Iris pigment epithelial cell (primary cell): ENCODE data around the gene KLF1.
"Not testable (repeated sequence)": the region's sequence is repeated elsewhere in the genome, so short reads cannot be mapped to it uniquely, and the experiment has no call there.

Source experiments
- DNase-seq: peaks from one replicate; pipeline ENCODE4 v3.0.0-alpha.2; 2011; ENCODE audit warnings: low read depth

The KLF1 gene

GRCh38 chr19:12886969-12887747 lies at the start of gene KLF1:
Gene KLF1 (minus strand): TSS chr19:12887201. CDS start chr19:12887140, 61 bp downstream.
- DNase-seq = no peak

- no peak for DNase-seq
Measured at GRCh38 chr19:12936582-12936981, 49.6 kb upstream of the KLF1 start.

- DNase-seq = no peak
Measured at GRCh38 chr19:12935071-12935470, 48.1 kb upstream of the KLF1 start.

- DNase-seq = peak; percentile 93
Measured at GRCh38 chr19:12933287-12934072, 46.5 kb upstream of the KLF1 start, which contains the start of gene FARSA. Gene FARSA (minus strand): TSS chr19:12933711. CDS start chr19:12933696, 15 bp downstream.

GRCh38 chr19:12932392-12933286 lies 45.6 kb upstream of the KLF1 start:
- no peak for DNase-seq

GRCh38 chr19:12930002-12930645 lies 43.1 kb upstream of the KLF1 start:
- DNase-seq = no peak

GRCh38 chr19:12924621-12925310 lies 37.8 kb upstream of the KLF1 start:
- DNase-seq = no peak

- no peak for DNase-seq
Measured at GRCh38 chr19:12922959-12923358, 36.0 kb upstream of the KLF1 start.

GRCh38 chr19:12921047-12921446 lies 34.0 kb upstream of the KLF1 start:
- no peak for DNase-seq

GRCh38 chr19:12918253-12918652 lies 31.3 kb upstream of the KLF1 start:
- DNase-seq = no peak

GRCh38 chr19:12915860-12916259 lies 28.9 kb upstream of the KLF1 start:
- not testable (repeated sequence) for DNase-seq

GRCh38 chr19:12913851-12914690 lies 27.1 kb upstream of the KLF1 start:
- DNase-seq = no peak

- peak; percentile 60 for DNase-seq
Measured at GRCh38 chr19:12913011-12913561, 26.1 kb upstream of the KLF1 start.

- no peak for DNase-seq
Measured at GRCh38 chr19:12912571-12912970, 25.6 kb upstream of the KLF1 start.

- no peak for DNase-seq
Measured at GRCh38 chr19:12907166-12907565, 20.2 kb upstream of the KLF1 start.

GRCh38 chr19:12899891-12900518 lies 13.0 kb upstream of the KLF1 start:
- DNase-seq = no peak

GRCh38 chr19:12896460-12896859 lies 9.5 kb upstream of the KLF1 start:
- no peak for DNase-seq

- DNase-seq = no peak
Measured at GRCh38 chr19:12893582-12893981, 6.6 kb upstream of the KLF1 start.

- DNase-seq = no peak
Measured at GRCh38 chr19:12891553-12892021, 4.6 kb upstream of the KLF1 start.
